ENCODE results near the gene PFN1. TPM values are rescaled to one million over a fixed set of nuclear protein-coding genes. Genes with fewer than 3 reads are reported as not detected.
"Not testable (repeated sequence)": the region's sequence is repeated elsewhere in the genome, so short reads cannot be mapped to it uniquely, and the experiment has no call there.

PFN1 gene
- total RNA-seq, 3 donors from 2014 or later: 605 to 825 (median 723) TPM

DNA sequence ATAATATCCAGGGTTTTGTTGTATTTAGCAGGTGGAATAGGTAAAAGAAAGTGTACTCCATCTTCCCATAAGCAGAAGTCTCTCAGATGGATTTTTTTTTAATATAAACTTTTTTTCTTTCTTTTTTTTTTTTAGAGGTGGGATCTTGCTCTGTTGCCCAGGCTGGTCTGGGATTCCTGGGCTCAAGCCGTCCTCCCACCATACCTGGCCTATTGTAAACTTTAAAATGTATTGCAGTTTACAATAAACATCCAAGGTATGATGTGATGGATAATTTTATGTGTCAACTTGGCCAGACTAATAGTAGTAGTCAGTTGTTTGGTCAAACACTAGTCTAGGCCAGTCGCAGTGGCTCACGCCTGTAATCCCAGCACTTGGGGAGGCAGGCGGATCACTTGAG lies 27.0 kb downstream of the PFN1 start:
- Histone ChIP-seq H3K36me3 (ENCODE audit: low read depth) (no peaks in the 10 kb centered on the region), H3K9me3 (no peaks in the 10 kb centered on the region), H3K4me1 (ENCODE audit: low read depth) (no peaks in the 10 kb centered on the region), H3K4me3 (no peak overlapping the region)
- intact Hi-C loops (cut with DNase I, micrococcal nuclease): no loop called here
- no peak for TF ChIP-seq CTCF (IDR thresholded peaks at IDR 0.05)
- peak in 2 of 3 donors; percentile 7 to 8 for DNase-seq
- ATAC-seq: no peak

DNA sequence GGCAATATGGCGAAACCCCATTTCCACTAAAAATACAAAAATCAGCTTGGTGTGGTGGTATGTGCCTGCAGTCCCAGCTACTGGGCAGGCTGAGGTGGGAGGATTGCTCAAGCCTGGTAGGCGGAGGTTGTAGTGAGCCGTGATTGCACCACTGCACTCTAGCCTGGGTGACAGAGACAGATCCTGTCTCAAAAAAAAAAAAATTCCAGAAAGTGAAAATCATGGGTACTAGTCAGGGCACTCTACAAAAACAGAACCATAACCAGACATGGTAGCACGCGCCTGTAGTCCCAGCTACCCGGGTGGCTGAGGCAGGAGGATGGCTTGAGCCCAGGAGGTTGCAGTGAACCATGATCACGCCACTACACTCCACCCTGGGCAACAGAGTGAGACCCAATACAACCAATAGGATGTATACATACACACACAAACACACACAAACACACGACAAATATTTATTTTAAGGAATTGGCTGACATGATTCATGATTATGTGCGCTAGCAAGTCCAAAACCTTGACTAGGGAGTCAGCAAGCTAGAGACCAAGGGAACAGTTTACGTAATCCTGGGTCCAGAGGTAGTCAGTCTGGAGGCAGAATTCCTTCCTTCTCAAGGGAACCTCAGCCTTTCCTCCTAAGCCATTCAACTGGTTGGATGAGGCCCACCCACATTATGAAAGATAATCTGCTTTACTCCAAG lies 27.8 kb downstream of the PFN1 start:
- ATAC-seq: peak; percentile 13
- no peaks in the 10 kb centered on the region for H3K4me1 ChIP-seq (ENCODE audit: low read depth)
- TF ChIP-seq CTCF (IDR thresholded peaks at IDR 0.05): no peak
- DNase-seq: peak in 2 of 3 donors; percentile 14 to 29
- no peaks in the 10 kb centered on the region for H3K9me3 ChIP-seq
- no peaks in the 10 kb centered on the region for H3K36me3 ChIP-seq (ENCODE audit: low read depth)
- no peak overlapping the region for H3K4me3 ChIP-seq
- intact Hi-C loops (cut with DNase I, micrococcal nuclease): no loop called here

DNA sequence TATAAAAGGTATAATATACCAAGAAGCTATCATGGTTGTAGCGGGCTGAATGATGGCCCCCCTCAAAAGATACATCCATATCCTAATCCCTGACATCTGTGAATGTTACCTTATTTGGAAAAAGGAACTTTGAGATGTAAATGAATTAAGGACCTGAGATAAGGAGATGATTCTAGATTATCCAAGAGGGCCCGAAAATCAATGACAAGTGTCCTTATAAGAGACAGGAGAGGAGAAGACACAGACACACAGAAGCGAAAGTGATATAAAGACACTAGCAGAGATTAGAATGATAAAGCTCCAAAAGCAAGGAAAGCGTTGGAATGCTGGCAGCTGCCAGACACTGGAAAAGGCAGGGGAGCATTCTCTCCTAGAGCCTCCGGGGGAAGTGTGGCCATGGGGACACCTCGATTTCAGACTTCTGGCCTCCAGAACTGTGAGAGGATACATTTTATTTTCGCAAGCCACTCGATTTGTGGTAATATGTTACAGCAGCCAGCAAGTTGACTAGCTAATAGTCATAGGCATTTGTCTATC lies 28.8 kb downstream of the PFN1 start:
- H3K4me1 ChIP-seq (ENCODE audit: low read depth): no peaks in the 10 kb centered on the region
- no peaks in the 10 kb centered on the region for H3K36me3 ChIP-seq (ENCODE audit: low read depth)
- DNase-seq (no peak), ATAC-seq (no peak)
- no peak for TF ChIP-seq CTCF (IDR thresholded peaks at IDR 0.05)
- H3K4me3 ChIP-seq: no peak overlapping the region
- H3K9me3 ChIP-seq: no peaks in the 10 kb centered on the region
- intact Hi-C loops (cut with DNase I, micrococcal nuclease): no loop called here

GRCh38 chr17:4914551-4914950 lies 33.8 kb downstream of the PFN1 start:
- H3K4me1 ChIP-seq (ENCODE audit: low read depth); intact Hi-C loops (cut with DNase I, micrococcal nuclease): not testable (repeated sequence)

DNA sequence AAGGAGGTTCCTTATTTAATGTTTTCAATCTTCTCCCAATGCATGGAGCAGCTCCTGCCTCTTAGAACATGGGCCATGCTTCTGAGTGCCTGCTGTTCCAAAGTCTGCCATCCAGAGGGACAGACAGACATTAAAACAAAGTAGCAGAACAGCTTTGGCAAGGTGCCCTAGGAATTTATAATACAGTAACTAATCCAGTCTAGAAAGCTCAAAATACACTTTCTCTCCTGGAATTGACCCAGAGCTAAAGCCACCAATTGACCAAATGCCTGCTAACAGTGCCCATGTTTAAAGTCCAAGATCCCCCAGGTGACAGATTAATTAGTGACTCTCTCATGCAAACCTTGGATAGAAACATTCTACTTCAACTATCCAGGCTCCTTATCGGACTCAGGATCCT lies 34.3 kb downstream of the PFN1 start:
- H3K9me3 ChIP-seq: no peaks in the 10 kb centered on the region
- ATAC-seq (peak; percentile 36), DNase-seq (peak in 1 of 3 donors; percentile 62)
- H3K36me3 ChIP-seq (ENCODE audit: low read depth): no peaks in the 10 kb centered on the region
- intact Hi-C loops (cut with DNase I, micrococcal nuclease): no loop called here
- peaks cover 4% of the 10 kb centered on the region for H3K4me1 ChIP-seq (ENCODE audit: low read depth)
- no peak for TF ChIP-seq CTCF (IDR thresholded peaks at IDR 0.05)
- no peak overlapping the region for H3K4me3 ChIP-seq

More at GRCh38 chr17:4914551-4914950, 33.8 kb downstream of the PFN1 start:
- H3K9me3 ChIP-seq; H3K4me3 ChIP-seq; H3K36me3 ChIP-seq (ENCODE audit: low read depth); ATAC-seq: not testable (repeated sequence)
- peak in 1 of 3 donors; percentile 7 for DNase-seq

DNA sequence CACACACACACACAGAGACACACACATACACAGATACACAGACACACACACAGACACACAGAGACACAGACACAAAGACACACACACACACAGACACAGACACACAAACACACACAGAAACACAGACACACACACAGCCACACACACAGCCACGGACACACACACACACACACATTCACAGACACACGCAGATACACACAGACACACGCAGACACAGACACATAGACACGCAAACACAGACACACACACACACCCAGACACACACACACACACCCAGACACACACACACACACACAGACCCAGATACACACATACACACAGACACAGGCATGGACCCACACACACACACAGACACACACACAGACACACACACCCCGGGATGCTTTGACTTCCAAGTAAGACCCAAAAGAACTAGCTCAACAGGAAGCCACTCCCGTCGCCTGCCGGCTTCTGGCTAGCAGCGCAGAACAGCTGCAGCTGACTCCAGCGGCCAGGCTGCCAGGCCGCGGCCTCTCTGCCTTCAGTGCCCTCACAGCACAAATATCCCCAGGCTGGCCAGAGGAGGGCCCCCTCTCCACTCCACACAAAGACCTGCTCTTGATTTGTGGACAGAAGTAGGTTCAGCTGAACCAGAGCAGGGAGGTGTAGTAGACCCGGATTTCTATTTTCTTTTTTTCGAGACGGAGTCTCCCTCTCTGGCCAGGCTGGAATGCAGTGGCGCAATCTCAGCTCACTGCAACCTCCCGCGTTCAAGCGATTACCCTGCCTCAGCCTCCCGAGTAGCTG lies 39.4 kb downstream of the PFN1 start:
- peak; percentile 99 for ATAC-seq
- Histone ChIP-seq H3K36me3 (ENCODE audit: low read depth) (no peaks in the 10 kb centered on the region), H3K4me1 (ENCODE audit: low read depth) (peaks cover 4% of the 10 kb centered on the region), H3K9me3 (no peaks in the 10 kb centered on the region), H3K4me3 (no peak overlapping the region)
- intact Hi-C loops (cut with DNase I, micrococcal nuclease): no loop called here
- peak; percentile 66 for TF ChIP-seq CTCF (IDR thresholded peaks at IDR 0.05)
- peak; percentile 90 to 92 (median 90) for DNase-seq
